Effector memory CD4-positive, alpha-beta T cell (primary cell): Measurements from ENCODE around the gene PVALEF.

ENCODE experiments used
- DNase-seq, 3 donors: peaks; one replicate each; pipeline ENCODE4 v3.0.0-alpha.2; 2020
- H3K27ac ChIP-seq: 2 replicates; pipeline ENCODE4 v1.7.0; 2013; ENCODE audit warnings: mild to moderate bottlenecking, low read length, moderate library complexity; ENCODE audit not compliant: insufficient read depth, poor library complexity, severe bottlenecking
- H3K27me3 ChIP-seq: replicated peaks from 2 replicates; pipeline ENCODE4 v1.7.0; 2013; ENCODE audit warnings: mild to moderate bottlenecking, low read length; ENCODE audit not compliant: insufficient read depth, control insufficient read depth, poor library complexity, severe bottlenecking
- H3K36me3 ChIP-seq: 2 replicates; pipeline ENCODE4 v1.7.0; 2013; ENCODE audit warnings: mild to moderate bottlenecking, low read length, moderate library complexity; ENCODE audit not compliant: control insufficient read depth, insufficient read depth
- H3K4me1 ChIP-seq: 2 replicates; pipeline ENCODE4 v1.7.0; 2013; ENCODE audit warnings: low read length, mild to moderate bottlenecking; ENCODE audit not compliant: control insufficient read depth, insufficient read depth, poor library complexity, severe bottlenecking
- H3K4me3 ChIP-seq: 2 replicates; pipeline ENCODE4 v1.7.0; 2013; ENCODE audit warnings: low read length, low read depth, mild to moderate bottlenecking; ENCODE audit not compliant: insufficient read depth, poor library complexity, severe bottlenecking
- H3K9me3 ChIP-seq: 2 replicates; pipeline ENCODE4 v1.7.0; 2013; ENCODE audit warnings: mild to moderate bottlenecking, low read length, moderate library complexity; ENCODE audit not compliant: control insufficient read depth

The PVALEF gene

GRCh38 chr17:81171941-81172340, 6.6 kb downstream of the PVALEF start:
- H3K4me1 ChIP-seq = no peaks in the 10 kb centered on the region
- DNase-seq = no peak
- H3K27me3 ChIP-seq = no peaks in the 10 kb centered on the region
- no peak overlapping the region for H3K27ac ChIP-seq
- H3K36me3 ChIP-seq = no peaks in the 10 kb centered on the region
- no peak overlapping the region for H3K4me3 ChIP-seq
- no peaks in the 10 kb centered on the region for H3K9me3 ChIP-seq

GRCh38 chr17:81173052-81173761, 7.9 kb downstream of the PVALEF start:
- Histone ChIP-seq H3K9me3 (no peaks in the 10 kb centered on the region), H3K36me3 (no peaks in the 10 kb centered on the region), H3K4me3 (no peak overlapping the region), H3K27me3 (no peaks in the 10 kb centered on the region), H3K27ac (no peak overlapping the region), H3K4me1 (no peaks in the 10 kb centered on the region)
- no peak for DNase-seq

GRCh38 chr17:81173762-81174155, 8.5 kb downstream of the PVALEF start:
- H3K9me3 ChIP-seq = no peaks in the 10 kb centered on the region
- DNase-seq = no peak

GRCh38 chr17:81176666-81177065, 11.4 kb downstream of the PVALEF start:
- DNase-seq = no peak
- no peaks in the 10 kb centered on the region for H3K9me3 ChIP-seq
- no peaks in the 10 kb centered on the region for H3K4me1 ChIP-seq
- H3K27me3 ChIP-seq = no peaks in the 10 kb centered on the region
- H3K27ac ChIP-seq = no peak overlapping the region
- H3K4me3 ChIP-seq = no peak overlapping the region
- H3K36me3 ChIP-seq = no peaks in the 10 kb centered on the region

More at GRCh38 chr17:81173762-81174155, 8.5 kb downstream of the PVALEF start:
- Histone ChIP-seq H3K36me3 (no peaks in the 10 kb centered on the region), H3K4me1 (no peaks in the 10 kb centered on the region), H3K4me3 (no peak overlapping the region), H3K27ac (no peak overlapping the region), H3K27me3 (no peaks in the 10 kb centered on the region)

GRCh38 chr17:81178136-81179091, 13.1 kb downstream of the PVALEF start:
- no peaks in the 10 kb centered on the region for H3K4me1 ChIP-seq
- H3K27ac ChIP-seq = no peak overlapping the region
- H3K4me3 ChIP-seq = no peak overlapping the region
- no peak for DNase-seq
- H3K27me3 ChIP-seq = no peaks in the 10 kb centered on the region
- H3K9me3 ChIP-seq = no peaks in the 10 kb centered on the region
- no peaks in the 10 kb centered on the region for H3K36me3 ChIP-seq

- H3K4me3 ChIP-seq = no peak overlapping the region
- H3K36me3 ChIP-seq = no peaks in the 10 kb centered on the region
- DNase-seq = no peak
- H3K27me3 ChIP-seq = no peaks in the 10 kb centered on the region
- H3K9me3 ChIP-seq = no peaks in the 10 kb centered on the region
- no peaks in the 10 kb centered on the region for H3K4me1 ChIP-seq
- H3K27ac ChIP-seq = no peak overlapping the region
Observed at GRCh38 chr17:81179220-81179619, 13.9 kb downstream of the PVALEF start.

GRCh38 chr17:81179861-81180260, 14.6 kb downstream of the PVALEF start:
- Histone ChIP-seq H3K4me1 (no peaks in the 10 kb centered on the region), H3K27ac (no peak overlapping the region), H3K4me3 (no peak overlapping the region), H3K27me3 (no peaks in the 10 kb centered on the region), H3K36me3 (no peaks in the 10 kb centered on the region), H3K9me3 (no peaks in the 10 kb centered on the region)
- no peak for DNase-seq

GRCh38 chr17:81180836-81181810, 15.8 kb downstream of the PVALEF start:
- Histone ChIP-seq H3K9me3 (no peaks in the 10 kb centered on the region), H3K27me3 (no peaks in the 10 kb centered on the region), H3K27ac (no peak overlapping the region), H3K4me3 (no peak overlapping the region), H3K4me1 (no peaks in the 10 kb centered on the region), H3K36me3 (no peaks in the 10 kb centered on the region)
- no peak for DNase-seq

- Histone ChIP-seq H3K27ac (no peak overlapping the region), H3K4me3 (no peak overlapping the region), H3K4me1 (no peaks in the 10 kb centered on the region), H3K36me3 (no peaks in the 10 kb centered on the region), H3K27me3 (no peaks in the 10 kb centered on the region), H3K9me3 (no peaks in the 10 kb centered on the region)
- DNase-seq = no peak
Observed at GRCh38 chr17:81181811-81182185, 16.5 kb downstream of the PVALEF start.
